Measurements from ENCODE around the gene DPEP3. TPM values are rescaled to one million over a fixed set of nuclear protein-coding genes. Genes with fewer than 3 reads are reported as not detected.

The DPEP3 gene
- total and polyA plus RNA-seq, 2 donors (not counting 1 experiment from before 2014, with no cell fraction given) = 1.9 to 2.0 TPM

GRCh38 chr16:67951485-67951884 lies 28.8 kb downstream of the DPEP3 start:
- Mint-ChIP-seq H3K4me1 (no peaks in the 10 kb centered on the region), H3K9me3 (ENCODE audit: insufficient read depth) (no peaks in the 10 kb centered on the region), H3K27ac (no peak overlapping the region), H3K4me3 (no peak overlapping the region), H3K27me3 (no peaks in the 10 kb centered on the region)
- no peaks in the 10 kb centered on the region for H3K27me3 ChIP-seq (replicated peaks in 1 of 4; ENCODE audit: control extremely low read depth in 1 of 4, control insufficient read depth in 3 of 4, insufficient read depth in 4 of 4, low read length in 3 of 4)
- ATAC-seq (ENCODE audit: low read depth) = no peak
- no peak overlapping the region for H2AFZ ChIP-seq (ENCODE audit: insufficient read depth, low read depth, low read length, poor library complexity, severe bottlenecking)
- no peak overlapping the region for H3K9ac ChIP-seq (ENCODE audit: low read length)
- TF ChIP-seq CTCF (IDR thresholded peaks at IDR 0.05) = no peak
- TF ChIP-seq EZH2 (IDR thresholded peaks at IDR 0.05; ENCODE audit: borderline replicate concordance, insufficient read depth, low read depth, low read length, poor library complexity, severe bottlenecking) = no peak
- no peak overlapping the region for H3K27ac ChIP-seq (ENCODE audit: low read length in 2 of 2)
- no peak overlapping the region for H3K4me2 ChIP-seq (replicated peaks; ENCODE audit: low read depth, low read length, poor library complexity, severe bottlenecking)
- intact Hi-C loops (cut with micrococcal nuclease) = no loop called here
- 97% methylated on average over 12 of the region's 12 CpGs for WGBS (ENCODE audit: insufficient coverage)
- peaks cover 0 to 10% of the 10 kb centered on the region in 2 experiments for H3K36me3 ChIP-seq (replicated peaks in 1 of 2; ENCODE audit: control extremely low read depth in 1 of 2, control insufficient read depth in 1 of 2, extremely low read depth in 1 of 2, insufficient read depth in 2 of 2, low read length in 1 of 2)
- H3K79me2 ChIP-seq (ENCODE audit: control insufficient read depth, insufficient read depth, low read length) = no peaks in the 10 kb centered on the region
- H3K9me3 ChIP-seq (ENCODE audit: control extremely low read depth in 1 of 3, control insufficient read depth in 2 of 3, insufficient read depth in 1 of 3, low read length in 2 of 3) = no peaks in the 10 kb centered on the region
- H4K20me1 ChIP-seq (ENCODE audit: control insufficient read depth, insufficient read depth, low read length, poor library complexity, severe bottlenecking) = no peaks in the 10 kb centered on the region
- H3K4me1 ChIP-seq (ENCODE audit: control insufficient read depth in 2 of 2, insufficient read depth in 2 of 2, low read length in 2 of 2) = no peaks in the 10 kb centered on the region
- H3K4me3 ChIP-seq (ENCODE audit: control extremely low read depth in 1 of 5, extremely low read depth in 1 of 5, insufficient read depth in 1 of 5, low read depth in 2 of 5, low read length in 4 of 5) = no peak overlapping the region
- ChIA-PET CTCF (interaction anchor here (0.6 kb wide), 1 partner anchor 86 kb away, joined by 3 read pairs; no protein-coding TSS in a partner anchor), POLR2A (interaction anchor here (0.6 kb wide), 1 partner anchor 150 kb away, joined by 5 read pairs; no protein-coding TSS in a partner anchor)
- DNase-seq = no peak

- Histone ChIP-seq H3K9ac (ENCODE audit: low read length) (no peak overlapping the region), H3K27me3 (replicated peaks in 1 of 4; ENCODE audit: control extremely low read depth in 1 of 4, control insufficient read depth in 3 of 4, insufficient read depth in 4 of 4, low read length in 3 of 4) (no peaks in the 10 kb centered on the region), H3K27ac (ENCODE audit: low read length in 2 of 2) (no peak overlapping the region), H3K4me2 (replicated peaks; ENCODE audit: low read depth, low read length, poor library complexity, severe bottlenecking) (no peak overlapping the region), H3K4me1 (ENCODE audit: control insufficient read depth in 2 of 2, insufficient read depth in 2 of 2, low read length in 2 of 2) (no peaks in the 10 kb centered on the region), H3K9me3 (ENCODE audit: control extremely low read depth in 1 of 3, control insufficient read depth in 2 of 3, insufficient read depth in 1 of 3, low read length in 2 of 3) (no peaks in the 10 kb centered on the region), H4K20me1 (ENCODE audit: control insufficient read depth, insufficient read depth, low read length, poor library complexity, severe bottlenecking) (no peaks in the 10 kb centered on the region), H3K79me2 (ENCODE audit: control insufficient read depth, insufficient read depth, low read length) (peaks cover 1% of the 10 kb centered on the region), H3K36me3 (replicated peaks in 1 of 2; ENCODE audit: control extremely low read depth in 1 of 2, control insufficient read depth in 1 of 2, extremely low read depth in 1 of 2, insufficient read depth in 2 of 2, low read length in 1 of 2) (peaks cover 0 to 12% of the 10 kb centered on the region in 2 experiments), H3K4me3 (ENCODE audit: control extremely low read depth in 1 of 5, extremely low read depth in 1 of 5, insufficient read depth in 1 of 5, low read depth in 2 of 5, low read length in 4 of 5) (no peak overlapping the region), H2AFZ (ENCODE audit: insufficient read depth, low read depth, low read length, poor library complexity, severe bottlenecking) (no peak overlapping the region)
- H3K27me3 Mint-ChIP-seq = no peaks in the 10 kb centered on the region
- CTCF ChIA-PET = interaction anchor here (1.2 to 2.6 kb wide), 2 partner anchors 9 to 67 kb away, joined by 3 to 7 read pairs; no protein-coding TSS in a partner anchor
- 95% methylated on average over 13 of the region's 16 CpGs for WGBS (ENCODE audit: insufficient coverage)
- DNase-seq = no peak
- no peaks in the 10 kb centered on the region for H3K9me3 Mint-ChIP-seq (ENCODE audit: insufficient read depth)
- TF ChIP-seq CTCF (IDR thresholded peaks at IDR 0.05) (no peak), EZH2 (IDR thresholded peaks at IDR 0.05; ENCODE audit: borderline replicate concordance, insufficient read depth, low read depth, low read length, poor library complexity, severe bottlenecking) (no peak)
- intact Hi-C loops (cut with micrococcal nuclease) = no loop called here
- POLR2A ChIA-PET = no interaction called here
- no peak overlapping the region for H3K27ac Mint-ChIP-seq
- no peaks in the 10 kb centered on the region for H3K4me1 Mint-ChIP-seq
- no peak overlapping the region for H3K4me3 Mint-ChIP-seq
- ATAC-seq (ENCODE audit: low read depth) = no peak
These were observed 29.9 kb downstream of the DPEP3 start for GRCh38 chr16:67950335-67950843.
